Calu3 (cell line): ENCODE results near the gene ARL13B. TPM values are rescaled to one million over a fixed set of nuclear protein-coding genes. Genes with fewer than 3 reads are reported as not detected.

Experiments used
- BruUV-seq: library from RNA; stranded (reverse); fragments of 400-500 nt; replicated peaks from 2 replicates; lab custom pipeline; 2021; lab: Mats Ljungman, UMichigan
- CTCF ChIA-PET: fragments of 300-600 bp; sonication (Branson Sonifier 250); formaldehyde crosslinking; loops from one replicate; lab custom pipeline; 2022; ENCODE audit warnings: antibody characterized with exemption; lab: Charles Lee
- DNase-seq: peaks from one replicate; pipeline ENCODE4 v3.0.0; 2022
- H3K27ac Mint-ChIP-seq: one replicate; pipeline ENCODE4 v1.8.0; 2022; ENCODE audit warnings: mixed read lengths; ENCODE audit not compliant: unreplicated experiment
- H3K27me3 Mint-ChIP-seq: one replicate; pipeline ENCODE4 v1.8.0; 2022; ENCODE audit warnings: mixed read lengths; ENCODE audit not compliant: unreplicated experiment
- H3K36me3 Mint-ChIP-seq: one replicate; pipeline ENCODE4 v1.8.0; 2022; ENCODE audit warnings: mild to moderate bottlenecking, moderate library complexity, mixed read lengths; ENCODE audit not compliant: insufficient read depth, unreplicated experiment
- H3K4me1 Mint-ChIP-seq: one replicate; pipeline ENCODE4 v1.8.0; 2022; ENCODE audit warnings: mild to moderate bottlenecking, low read depth, mixed read lengths; ENCODE audit not compliant: unreplicated experiment
- H3K4me3 Mint-ChIP-seq: one replicate; pipeline ENCODE4 v1.8.0; 2022; ENCODE audit warnings: mild to moderate bottlenecking, low read depth, moderate library complexity, mixed read lengths; ENCODE audit not compliant: unreplicated experiment
- H3K9me3 Mint-ChIP-seq: one replicate; pipeline ENCODE4 v1.8.0; 2022; ENCODE audit warnings: low read depth, mixed read lengths; ENCODE audit not compliant: unreplicated experiment
- CTCF ChIP-seq: fragments of 200-600 bp; IDR thresholded peaks from one replicate; pipeline ENCODE4 v1.8.0; 2022; ENCODE audit warnings: antibody characterized with exemption; ENCODE audit not compliant: unreplicated experiment
- intact Hi-C: fragments of 100-400 bp; cut with micrococcal nuclease; formaldehyde crosslinking; loops from one replicate; pipeline ENCODE4 v1.10.0; 2022; ENCODE audit not compliant: unreplicated experiment
- total RNA-seq: library from RNA; stranded (reverse); gene quantifications from 2 replicates; pipeline ENCODE4 v1.2.3, GENCODE V29; 2022

ARL13B gene
- total RNA-seq, 1 experiment from 2014 or later: 7.8 TPM

GRCh38 chr3:94020293-94020692, 40.3 kb downstream of the ARL13B start:
- H3K36me3 Mint-ChIP-seq: no peaks in the 10 kb centered on the region
- no peak overlapping the region for H3K4me3 Mint-ChIP-seq
- CTCF ChIA-PET: no interaction called here
- H3K9me3 Mint-ChIP-seq: no peaks in the 10 kb centered on the region
- TF ChIP-seq CTCF: no peak
- no TSS peak for BruUV-seq
- H3K27ac Mint-ChIP-seq: no peak overlapping the region
- intact Hi-C loops: no loop called here
- no peaks in the 10 kb centered on the region for H3K4me1 Mint-ChIP-seq
- no peaks in the 10 kb centered on the region for H3K27me3 Mint-ChIP-seq
- no peak for DNase-seq

GRCh38 chr3:94024385-94024784, 44.4 kb downstream of the ARL13B start:
- Mint-ChIP-seq H3K27ac (peak overlapping the region; percentile 64), H3K36me3 (peaks cover 9% of the 10 kb centered on the region), H3K4me3 (peak overlapping the region; percentile 41), H3K9me3 (no peaks in the 10 kb centered on the region), H3K27me3 (no peaks in the 10 kb centered on the region), H3K4me1 (no peaks in the 10 kb centered on the region)
- TF ChIP-seq CTCF: no peak
- DNase-seq: no peak
- BruUV-seq: no TSS peak
- CTCF ChIA-PET: interaction anchor here (0.7 to 0.8 kb wide), 2 partner anchors 13 to 45 kb away, joined by 3 to 4 read pairs; no protein-coding TSS in a partner anchor
- intact Hi-C loops: no loop called here

GRCh38 chr3:94026623-94027022, 46.7 kb downstream of the ARL13B start:
- peak overlapping the region; percentile 75 for H3K27ac Mint-ChIP-seq
- DNase-seq: no peak
- H3K27me3 Mint-ChIP-seq: no peaks in the 10 kb centered on the region
- CTCF ChIA-PET: interaction anchor here (1.8 kb wide), 1 partner anchor 11 kb away, joined by 4 read pairs; no protein-coding TSS in a partner anchor
- TF ChIP-seq CTCF: no peak
- H3K4me3 Mint-ChIP-seq: peak overlapping the region; percentile 43
- no TSS peak for BruUV-seq
- peaks cover 9% of the 10 kb centered on the region for H3K36me3 Mint-ChIP-seq
- H3K9me3 Mint-ChIP-seq: no peaks in the 10 kb centered on the region
- intact Hi-C loops: loop anchor here (5.0 kb wide), 2 partner anchors 36 to 54 kb away; partner anchors contain the start of genes DHFR2, NSUN3 and PROS1
- H3K4me1 Mint-ChIP-seq: no peaks in the 10 kb centered on the region

- H3K27me3 Mint-ChIP-seq: no peaks in the 10 kb centered on the region
- H3K27ac Mint-ChIP-seq: peak within 1 kb of the TSS; percentile 96
- H3K36me3 Mint-ChIP-seq: peaks cover 9% of the 10 kb centered on the region
- peak; percentile 44 for DNase-seq
- intact Hi-C loops: loop anchor here (5.0 kb wide), 2 partner anchors 34 to 56 kb away; partner anchors contain the start of genes DHFR2, NSUN3 and PROS1
- H3K4me1 Mint-ChIP-seq: no peaks in the 10 kb centered on the region
- peak within 1 kb of the TSS; percentile 69 for H3K4me3 Mint-ChIP-seq
- no peaks in the 10 kb centered on the region for H3K9me3 Mint-ChIP-seq
- CTCF ChIA-PET: interaction anchor here (0.6 to 1.1 kb wide), 2 partner anchors 33 to 119 kb away, joined by 3 read pairs; no protein-coding TSS in a partner anchor
- BruUV-seq: TSS peak; percentile 84
- TF ChIP-seq CTCF: no peak
These were observed 48.3 kb downstream of the ARL13B start, which contains the start of gene STX19 for GRCh38 chr3:94028093-94028837. TSS of gene STX19 (minus strand) at chr3:94028597. CDS start at chr3:94015269, 13,328 bp downstream.
